Measurements from ENCODE around the gene IGFN1.

IGFN1 gene

GRCh38 chr1:201268604-201269151 is 78.1 kb downstream of the IGFN1 start:
- DNase-seq = no peak

GRCh38 chr1:201269281-201269680 is 78.7 kb downstream of the IGFN1 start:
- DNase-seq = no peak

GRCh38 chr1:201269900-201270410 is 79.3 kb downstream of the IGFN1 start:
- DNase-seq = no peak

GRCh38 chr1:201270616-201271390 is 80.2 kb downstream of the IGFN1 start:
- DNase-seq = no peak

- DNase-seq = no peak
Observed at GRCh38 chr1:201272799-201273198, 82.2 kb downstream of the IGFN1 start.

GRCh38 chr1:201274616-201275252 is 84.1 kb downstream of the IGFN1 start:
- no peak for DNase-seq

GRCh38 chr1:201275253-201275666 is 84.6 kb downstream of the IGFN1 start:
- DNase-seq = no peak

GRCh38 chr1:201276891-201277290 is 86.3 kb downstream of the IGFN1 start:
- DNase-seq = no peak

GRCh38 chr1:201277441-201277840 is 86.8 kb downstream of the IGFN1 start:
- no peak for DNase-seq
